ENCODE results near the gene ZNF536. TPM values are rescaled to one million over a fixed set of nuclear protein-coding genes. Genes with fewer than 3 reads are reported as not detected.

ZNF536 gene
- polyA plus RNA-seq (2013, experiment 1 of 2; ENCODE audit: insufficient read length): 2.3 TPM
- 1.7 TPM for polyA plus RNA-seq (2013, experiment 2 of 2; ENCODE audit: insufficient read length)

GRCh38 chr19:30371960-30372824 is at the start of gene ZNF536:
Gene ZNF536 (plus strand): TSS chr19:30372384. CDS start chr19:30443563, 71,179 bp downstream.
- no peak for DNase-seq

DNA sequence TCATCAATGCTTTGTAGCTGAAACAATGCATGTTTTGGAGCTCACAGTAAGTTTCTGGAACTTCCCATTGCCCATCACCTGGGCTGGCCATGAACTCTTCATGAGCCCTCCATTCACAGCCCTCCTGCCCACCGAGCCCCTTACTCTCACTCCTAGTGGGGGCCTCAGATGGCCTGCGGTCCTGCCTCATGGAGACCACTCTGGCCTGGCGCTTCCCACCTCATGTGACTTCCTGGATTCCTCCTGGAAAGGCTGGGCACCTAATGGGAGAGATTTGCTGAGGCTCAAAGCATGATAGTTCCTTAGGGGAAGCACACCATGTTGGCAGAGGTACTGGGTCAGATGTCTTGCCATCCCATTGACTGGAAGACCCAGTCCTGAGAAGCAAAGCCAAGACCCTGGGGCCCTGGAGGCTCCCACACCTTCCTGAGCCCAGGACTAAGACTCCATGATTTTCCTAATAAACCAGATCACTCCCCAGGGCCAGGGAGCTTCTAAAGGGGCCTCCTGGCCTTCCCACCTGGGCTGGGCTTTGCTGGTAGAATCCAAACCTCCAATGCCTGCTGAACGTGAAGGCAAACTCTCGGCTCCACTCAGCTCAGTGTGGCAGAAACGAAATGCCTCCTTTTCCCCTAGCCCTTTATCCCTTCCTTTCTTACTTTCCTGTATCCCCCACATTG is 49.4 kb upstream of the ZNF536 start:
- DNase-seq: no peak

DNA sequence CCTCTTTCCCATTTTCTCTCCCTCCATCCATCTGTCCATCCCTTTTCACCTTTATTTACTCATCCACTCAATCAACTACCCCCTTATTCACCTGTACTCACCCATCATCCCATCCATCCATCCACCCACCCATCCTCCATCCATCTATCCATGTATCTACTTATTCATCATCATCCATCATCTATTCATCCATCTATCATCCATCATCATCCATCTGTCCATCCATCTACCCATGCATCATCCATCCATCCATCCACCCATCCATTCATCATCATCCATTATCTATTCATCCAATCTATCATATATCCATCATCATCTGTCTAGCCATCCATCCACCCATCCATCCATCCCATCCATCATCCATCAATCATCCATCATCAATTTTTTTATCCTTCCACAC is 48.3 kb upstream of the ZNF536 start:
- no peak for DNase-seq

DNA sequence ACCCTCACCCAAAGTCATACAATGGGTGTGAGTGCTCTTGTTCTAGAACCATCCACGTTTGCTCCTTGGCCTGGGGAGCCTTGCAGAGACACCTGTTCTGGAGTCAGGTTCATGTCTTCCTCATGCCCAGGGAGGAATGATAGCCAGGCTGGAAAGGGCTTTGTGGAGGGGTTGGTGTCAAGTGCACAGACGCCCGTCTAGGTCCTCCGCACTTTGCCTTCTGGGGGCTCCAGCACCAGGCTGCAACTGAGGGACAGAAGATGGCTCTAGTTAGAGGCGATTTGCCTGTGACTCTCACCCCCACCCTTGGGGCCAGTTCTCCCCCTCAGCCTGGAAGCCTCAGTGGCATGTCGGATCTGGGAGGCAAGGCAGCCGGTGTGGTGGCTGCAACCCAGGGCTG is 47.2 kb upstream of the ZNF536 start:
- no peak for DNase-seq

DNA sequence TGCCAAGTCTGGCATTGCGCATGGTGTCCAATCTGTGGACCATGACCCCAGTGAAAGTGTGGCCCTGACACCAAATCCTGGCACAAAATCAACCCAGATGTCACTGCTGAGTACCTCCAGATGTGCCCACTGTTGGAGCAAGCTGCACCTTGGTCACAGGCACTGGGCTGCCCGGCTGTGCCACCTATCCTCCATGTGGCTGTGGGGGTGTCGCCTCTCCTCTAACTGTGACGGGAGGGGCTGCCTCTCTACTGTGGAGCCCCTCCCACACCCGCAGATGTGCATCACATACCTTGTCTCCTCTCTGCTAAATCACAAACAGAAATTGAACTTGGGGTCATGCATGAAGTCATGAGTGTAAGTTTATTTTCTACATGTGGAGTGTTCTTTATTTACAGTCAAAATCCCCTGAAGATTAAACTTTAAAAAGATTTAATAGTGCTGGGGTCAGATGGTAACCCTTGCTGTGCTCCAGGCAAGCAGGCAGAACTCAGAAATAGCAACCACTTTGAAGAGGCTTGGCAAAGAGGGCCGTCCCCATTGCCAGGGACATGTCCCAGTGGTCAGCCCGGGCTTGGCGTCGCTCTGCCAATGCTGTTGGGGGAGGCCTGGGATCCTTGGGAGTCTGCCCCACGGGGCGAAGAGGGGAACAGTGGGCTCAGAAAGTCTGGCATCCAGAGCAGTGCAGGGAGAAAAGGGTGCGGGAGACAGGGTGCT is 46.4 kb upstream of the ZNF536 start:
- no peak for DNase-seq

DNA sequence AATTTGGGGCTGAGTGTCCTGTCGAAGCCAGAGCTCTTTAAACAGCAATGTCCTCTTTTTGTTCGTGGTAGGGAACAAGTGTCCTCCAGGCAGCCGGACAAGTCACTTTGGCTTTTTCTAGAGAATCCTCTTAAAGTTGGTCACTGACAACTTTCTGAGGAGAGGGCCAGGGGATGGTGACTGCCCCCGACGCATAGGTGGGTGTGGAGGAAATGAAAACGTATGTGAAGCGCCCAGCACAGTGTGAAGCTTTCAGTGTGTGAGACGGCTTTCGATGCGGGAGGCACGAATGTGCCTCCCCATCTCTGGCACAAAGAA is 45.8 kb upstream of the ZNF536 start:
- no peak for DNase-seq

DNA sequence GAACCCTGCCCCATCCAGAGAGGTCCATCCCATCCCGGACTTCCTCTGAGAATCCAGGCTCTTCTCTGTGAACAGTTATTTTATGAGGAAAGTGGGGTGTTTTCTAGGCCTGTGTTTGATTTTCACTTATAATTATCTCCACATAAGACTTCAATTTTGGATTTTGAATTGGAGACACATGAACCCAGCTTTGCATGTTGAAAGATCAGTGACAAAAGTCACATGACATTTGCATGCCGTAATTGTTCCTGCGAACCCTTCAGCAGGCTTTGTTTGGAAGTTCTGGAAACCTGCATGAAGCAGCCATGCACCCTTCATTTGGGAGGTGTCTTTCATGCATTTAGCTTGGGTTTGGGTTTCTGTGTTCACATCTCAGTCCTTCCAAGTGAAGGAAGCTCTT is 44.9 kb upstream of the ZNF536 start:
- DNase-seq: no peak

DNA sequence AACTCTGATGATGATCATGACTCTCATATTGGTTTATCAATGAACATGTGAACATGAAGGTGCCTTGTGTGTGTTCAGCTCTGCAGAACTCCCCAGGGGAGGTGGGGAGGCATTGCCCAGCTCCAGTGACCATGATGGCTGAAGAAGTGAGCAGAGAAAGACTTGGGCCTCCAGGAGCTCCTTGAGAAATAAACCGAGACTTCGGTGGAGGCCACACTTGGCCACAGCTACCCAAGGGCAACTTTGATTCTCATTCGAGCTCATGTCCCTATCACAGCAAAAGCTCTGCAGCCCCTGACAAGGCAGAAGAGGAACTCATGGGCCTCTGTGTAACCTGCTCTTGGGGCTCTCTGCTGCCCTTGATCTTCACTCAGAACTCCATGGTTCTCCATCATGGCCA is 44.1 kb upstream of the ZNF536 start:
- DNase-seq: no peak

DNA sequence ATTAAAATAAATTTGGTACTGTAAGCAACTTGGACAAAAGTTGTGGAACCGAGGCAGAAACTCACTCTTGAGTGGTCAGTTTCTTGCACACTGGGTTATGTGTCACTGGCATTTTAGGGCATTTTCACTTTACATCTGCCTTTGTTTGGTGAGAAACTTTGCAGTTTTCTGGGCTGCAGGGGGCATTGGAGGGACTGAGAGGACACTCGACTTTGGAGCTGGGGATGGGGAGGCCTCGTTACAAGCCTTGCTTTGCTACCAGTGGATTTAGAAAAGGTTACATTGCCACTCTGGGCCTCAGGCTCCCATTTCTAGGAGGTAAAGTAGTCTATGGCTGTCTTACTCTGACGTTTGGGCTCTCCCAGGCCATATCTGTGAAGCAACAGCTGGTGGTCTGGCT is 41.9 kb upstream of the ZNF536 start:
- no peak for DNase-seq

DNA sequence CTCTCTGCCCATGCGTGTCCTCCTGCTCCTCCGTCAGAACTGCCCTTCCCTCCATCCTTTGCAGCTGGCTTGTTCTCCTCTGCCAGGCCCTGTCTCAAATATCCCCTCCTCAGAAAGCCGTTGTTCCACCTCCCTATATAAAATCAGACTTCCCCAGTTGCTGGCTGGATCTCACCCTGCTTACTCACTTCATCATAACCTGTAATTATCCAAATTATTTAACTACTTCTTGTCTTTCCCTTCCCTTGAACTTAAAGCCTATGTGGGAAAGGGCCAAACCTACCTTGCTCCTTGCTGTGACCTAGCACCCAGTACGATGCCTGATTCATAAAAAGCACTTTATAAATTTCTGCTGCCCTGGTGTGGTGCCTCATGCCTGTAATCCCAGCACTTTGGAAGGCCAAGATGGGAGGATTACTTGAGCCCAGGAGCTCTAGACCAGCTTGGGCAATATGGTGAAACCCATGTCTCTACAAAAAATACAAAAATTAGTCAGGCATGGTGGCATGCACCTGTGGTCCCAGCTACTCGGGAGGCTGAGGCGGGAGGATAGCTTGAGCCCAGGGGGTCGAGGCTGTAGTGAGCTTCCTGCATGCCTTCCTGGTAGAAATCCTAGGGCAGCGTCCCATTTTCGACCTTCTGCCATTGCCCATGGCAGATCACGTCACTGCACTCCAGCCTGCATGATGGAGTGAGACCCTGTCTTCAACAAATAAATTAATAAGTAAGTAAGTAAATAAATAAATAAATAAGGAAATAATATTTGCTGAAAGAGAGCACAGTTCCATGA is 39.5 kb upstream of the ZNF536 start:
- DNase-seq: no peak

- DNase-seq: no peak
These were observed 38.7 kb upstream of the ZNF536 start for GRCh38 chr19:30333291-30334065.

DNA sequence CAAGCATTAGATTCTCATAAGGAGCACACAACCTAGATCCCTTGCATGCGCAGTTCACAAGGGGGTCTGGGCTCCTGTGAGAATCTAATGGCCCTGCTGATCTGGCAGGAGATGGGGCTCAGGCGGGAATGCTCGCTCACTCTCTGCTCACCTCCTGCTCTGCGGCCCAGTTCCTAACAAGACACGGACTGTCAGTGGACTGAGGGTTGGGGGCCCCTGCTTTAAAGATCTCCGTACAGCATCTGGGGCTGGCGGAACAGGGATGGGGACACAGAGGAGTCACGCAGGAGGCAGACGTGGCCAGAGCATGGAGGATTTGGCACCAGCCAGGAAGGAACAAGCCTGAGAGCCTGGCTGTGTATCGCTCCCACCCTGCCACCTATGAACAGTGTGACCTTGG is 37.3 kb upstream of the ZNF536 start:
- DNase-seq: no peak

DNA sequence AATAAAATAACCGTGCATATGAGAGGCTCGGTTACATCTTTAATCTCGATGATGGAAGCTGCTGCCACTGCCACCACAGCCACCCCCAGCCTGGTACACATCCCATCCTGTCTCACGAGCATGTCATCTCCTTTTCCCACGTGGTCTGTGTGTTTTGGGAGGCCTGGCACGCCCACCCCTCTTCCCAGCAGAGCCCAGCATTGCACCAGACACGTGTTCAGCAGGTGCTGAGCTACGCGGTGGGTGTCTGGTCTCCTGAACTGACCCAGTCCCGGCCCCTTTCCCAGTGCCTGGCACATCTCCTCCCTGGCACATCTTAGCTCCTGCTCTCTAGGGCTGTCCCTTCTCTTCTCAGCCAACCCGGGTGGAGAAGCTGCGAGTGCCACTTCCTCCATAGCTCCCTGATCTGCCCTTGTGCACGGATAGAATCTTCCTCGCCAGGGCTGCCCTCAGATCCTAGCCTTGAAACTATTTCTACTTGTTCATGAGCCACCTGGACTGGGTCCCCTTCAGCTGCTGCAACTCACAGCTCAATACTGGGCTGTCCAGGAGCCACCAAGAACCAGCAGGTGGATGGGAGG is 36.8 kb upstream of the ZNF536 start:
- DNase-seq: no peak

DNA sequence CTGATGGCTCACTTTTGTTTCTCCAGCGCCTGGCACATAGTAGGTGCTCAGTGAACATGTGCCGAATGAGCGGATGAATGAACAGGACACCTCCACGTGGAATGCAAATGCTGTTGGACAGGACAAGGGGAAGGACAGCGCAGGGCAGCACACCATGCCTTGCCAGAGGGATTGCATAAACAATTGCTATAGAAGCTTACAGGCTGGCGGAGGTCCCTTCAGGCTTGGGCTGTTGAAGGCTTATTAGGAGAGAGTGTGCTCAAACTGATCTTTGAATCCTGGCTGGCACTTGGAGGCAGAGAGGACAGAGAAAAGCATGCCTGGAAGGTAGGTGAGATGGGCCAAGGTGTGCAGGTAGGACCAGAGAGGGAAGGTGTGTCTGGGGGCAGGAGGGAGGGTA is 35.9 kb upstream of the ZNF536 start:
- no peak for DNase-seq

GRCh38 chr19:30338041-30338456 is 34.1 kb upstream of the ZNF536 start:
- DNase-seq: no peak

- DNase-seq: no peak
These were observed 33.1 kb upstream of the ZNF536 start for GRCh38 chr19:30338878-30339623.

DNA sequence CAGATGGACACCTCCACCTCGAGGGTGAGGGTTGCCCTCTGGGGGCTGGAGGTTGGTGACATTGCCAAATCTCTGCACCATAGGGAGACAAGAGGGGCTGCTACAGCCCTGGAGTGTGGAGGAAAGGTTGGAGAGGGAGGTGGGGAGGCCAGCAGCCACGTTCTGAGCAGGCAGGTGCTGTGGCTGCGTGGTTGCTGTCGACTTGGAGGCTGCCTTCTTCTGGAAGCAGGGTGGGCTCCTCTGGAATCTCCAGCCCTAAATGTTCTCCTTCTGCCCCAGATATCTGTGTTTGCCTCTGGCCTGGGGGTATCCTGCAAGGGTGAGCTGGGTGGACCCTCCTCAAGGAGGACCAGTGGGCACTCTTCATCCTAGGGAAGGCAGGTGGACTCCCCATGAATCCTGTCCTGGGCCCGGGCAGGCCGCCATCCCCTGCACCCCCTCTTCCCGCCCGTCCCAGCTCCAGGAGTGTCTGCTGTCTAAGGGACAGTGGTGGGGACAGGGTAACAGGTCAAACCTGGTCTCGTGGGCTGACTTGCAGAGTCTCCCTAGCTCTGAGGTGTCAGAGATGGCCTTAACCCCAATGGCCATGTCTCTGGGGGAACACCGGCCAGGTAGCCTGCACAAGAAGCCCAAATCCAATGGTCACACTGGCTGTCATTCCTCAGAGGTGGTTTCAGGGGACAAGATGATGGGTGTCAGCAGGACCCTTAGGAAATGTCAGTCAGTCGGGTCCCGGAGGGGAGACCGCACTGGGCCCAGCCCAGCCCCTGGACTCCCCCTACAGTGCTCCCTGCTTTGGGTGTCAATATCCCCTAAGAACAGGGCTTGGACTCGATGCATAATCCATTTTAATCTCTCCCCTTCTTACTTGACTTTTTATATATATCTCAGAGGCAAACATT is 32.3 kb upstream of the ZNF536 start:
- DNase-seq: no peak

GRCh38 chr19:30340771-30341561 is 31.2 kb upstream of the ZNF536 start:
- DNase-seq: peak; percentile 35
